NCI-H146 (cell line): Measurements from ENCODE around the gene KRT1.

Experiments used
- DNase-seq: peaks from one replicate; lab custom pipeline; 2025; lab: John Stamatoyannopoulos, UW

KRT1 gene

DNA sequence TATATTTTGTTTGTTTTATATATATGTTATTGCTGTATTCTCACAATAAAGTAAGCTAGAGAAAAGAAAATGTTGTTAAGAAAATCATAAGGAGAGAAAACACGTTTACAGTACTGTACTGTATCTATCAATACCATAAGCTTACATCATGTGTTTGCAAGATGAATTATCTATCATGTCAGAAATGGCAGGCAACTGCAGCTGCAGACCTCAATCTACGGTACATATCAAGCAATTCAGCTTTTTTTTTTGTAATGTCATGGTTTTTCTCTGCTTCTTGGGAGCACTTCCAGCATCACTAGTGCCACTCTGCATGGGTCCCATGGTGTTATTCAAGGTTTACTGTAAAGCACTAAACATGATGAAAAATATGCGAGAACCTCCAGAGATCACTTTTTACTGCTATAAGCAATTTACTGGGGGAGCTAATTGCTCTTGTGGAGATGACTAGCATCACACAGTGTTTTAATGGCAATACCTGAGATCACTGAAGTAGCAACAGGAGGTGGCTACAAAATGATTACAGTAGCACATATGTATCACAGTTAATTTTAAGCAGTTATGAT, 19.2 kb downstream of the KRT1 start:
- no peak for DNase-seq

DNA sequence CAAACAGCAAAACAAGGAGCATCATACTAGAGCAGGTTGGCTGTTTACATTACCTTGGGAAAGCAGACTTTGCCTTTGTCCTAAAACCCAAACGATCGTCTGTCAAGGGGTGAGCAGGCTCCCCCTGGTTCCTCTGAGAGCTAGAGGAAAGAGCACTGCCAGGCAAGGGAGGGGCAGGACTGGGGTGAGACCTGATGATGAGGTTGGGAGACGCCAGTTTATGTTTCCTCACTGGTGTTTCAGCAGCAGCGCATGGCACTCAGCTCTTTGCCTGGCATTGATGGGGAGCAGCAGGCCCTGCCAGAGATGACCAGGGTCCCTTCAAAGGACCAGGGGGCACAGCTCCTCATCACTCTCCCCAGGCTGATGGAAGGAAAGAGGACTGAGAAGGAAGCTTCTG, 20.3 kb downstream of the KRT1 start:
- DNase-seq, result no peak

DNA sequence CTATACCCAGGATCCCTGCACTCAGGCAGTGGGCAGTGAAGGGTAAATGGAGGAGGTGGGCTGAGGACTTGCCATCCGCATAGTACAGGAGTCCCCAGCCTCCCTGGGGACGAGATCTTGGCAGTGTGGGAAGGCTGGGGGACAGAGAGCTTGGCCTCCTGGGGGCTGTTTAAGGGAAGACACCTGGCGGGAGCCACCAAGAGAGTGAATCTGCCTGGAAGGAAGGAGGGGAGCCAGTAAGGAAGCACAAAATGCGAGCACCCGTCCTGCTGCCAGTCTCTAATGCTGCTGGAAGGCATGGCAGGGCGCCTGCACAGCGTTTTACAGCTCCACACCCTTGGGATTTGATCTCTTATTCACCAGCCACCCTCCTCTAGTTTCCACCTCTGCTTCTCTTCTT, 20.8 kb downstream of the KRT1 start:
- DNase-seq, result no peak

DNA sequence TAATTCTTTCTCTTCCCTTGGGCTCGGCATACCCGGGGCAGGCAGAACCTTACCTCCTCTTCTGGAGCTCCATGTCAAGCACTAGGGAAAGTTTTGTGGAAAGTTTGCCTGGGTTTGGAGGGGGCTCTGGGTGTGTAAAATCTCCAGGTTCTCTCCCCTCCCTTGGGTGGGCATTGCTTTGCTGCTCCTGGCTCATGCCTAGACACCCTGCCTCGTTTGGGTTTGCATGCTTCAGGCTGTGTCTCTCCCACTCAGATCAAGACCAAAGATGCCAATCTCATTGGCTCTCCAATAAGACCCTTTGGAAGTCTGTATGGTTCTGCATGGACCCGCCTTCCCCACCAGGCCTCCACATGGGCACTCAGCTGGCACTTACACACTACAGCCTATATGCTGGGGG, 22.0 kb downstream of the KRT1 start:
- no peak for DNase-seq

DNA sequence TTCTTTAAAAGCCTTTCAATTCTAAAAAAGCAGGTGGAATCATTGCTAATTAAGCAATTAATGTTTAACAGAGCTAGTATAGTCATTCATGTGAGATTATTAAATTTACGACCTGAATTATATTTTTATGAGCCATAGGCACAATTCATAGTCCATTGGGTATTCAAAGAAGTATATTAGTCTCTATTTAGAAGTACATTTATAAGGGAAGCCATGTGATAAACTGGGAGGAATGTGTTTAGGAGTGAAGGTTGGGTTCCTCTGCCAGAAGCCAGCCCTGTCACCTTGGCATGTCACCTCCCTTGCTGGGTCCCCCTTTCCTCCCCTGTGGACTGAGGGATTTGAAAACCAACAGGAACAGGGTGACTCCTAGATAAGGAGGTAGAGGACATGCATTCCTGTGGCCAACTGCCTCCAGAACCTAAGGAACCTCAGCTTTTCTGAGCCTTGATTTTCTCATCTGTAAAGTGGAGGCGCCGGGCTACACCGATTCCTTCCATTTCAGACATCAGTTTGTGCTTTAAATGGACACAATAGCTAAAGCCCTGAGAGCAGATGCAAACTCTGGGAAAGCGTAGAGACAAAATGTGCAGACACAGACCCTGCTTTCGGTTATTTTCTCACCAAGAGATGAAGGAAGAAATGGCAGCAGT, 22.8 kb downstream of the KRT1 start:
- DNase-seq, result no peak

DNA sequence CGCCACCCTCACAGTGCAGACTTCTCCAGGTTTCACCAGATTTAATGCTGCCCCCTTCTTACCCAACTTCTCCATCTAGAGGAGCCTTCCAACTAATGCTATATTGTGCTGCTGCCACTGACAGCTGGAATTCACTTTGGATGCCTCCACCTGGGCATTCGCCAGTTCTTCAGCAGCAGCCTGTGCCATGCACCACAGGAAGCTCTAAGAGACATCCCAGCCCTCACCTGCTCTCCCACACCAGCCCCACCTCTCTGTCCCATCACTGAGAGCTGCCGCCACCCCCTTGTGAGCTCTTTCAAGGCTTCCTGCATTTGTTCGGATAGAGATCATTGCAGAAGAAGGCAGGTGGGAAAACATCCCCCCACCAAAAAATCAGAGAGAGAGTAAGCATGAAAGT, 23.6 kb downstream of the KRT1 start:
- DNase-seq, result no peak

DNA sequence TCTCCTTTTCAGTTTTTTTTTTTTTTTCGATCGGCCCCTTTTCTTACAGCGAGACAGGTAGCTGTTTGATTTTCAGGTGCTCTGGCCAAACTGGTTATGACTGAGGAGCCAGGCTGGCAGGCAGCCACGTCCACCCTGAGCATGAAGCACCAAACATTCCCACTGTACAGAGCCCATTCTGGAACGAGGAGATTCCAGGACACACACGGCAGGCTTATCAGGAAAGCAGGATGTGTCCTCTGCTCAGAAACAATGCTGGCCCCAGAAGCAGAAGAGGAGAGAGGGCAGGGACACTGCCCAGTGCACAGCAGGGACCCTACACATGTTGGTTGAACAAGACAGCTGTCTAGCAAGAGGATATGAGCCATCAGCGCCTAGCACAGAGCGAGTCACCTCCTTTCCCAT, 24.5 kb downstream of the KRT1 start:
- DNase-seq, result no peak

DNA sequence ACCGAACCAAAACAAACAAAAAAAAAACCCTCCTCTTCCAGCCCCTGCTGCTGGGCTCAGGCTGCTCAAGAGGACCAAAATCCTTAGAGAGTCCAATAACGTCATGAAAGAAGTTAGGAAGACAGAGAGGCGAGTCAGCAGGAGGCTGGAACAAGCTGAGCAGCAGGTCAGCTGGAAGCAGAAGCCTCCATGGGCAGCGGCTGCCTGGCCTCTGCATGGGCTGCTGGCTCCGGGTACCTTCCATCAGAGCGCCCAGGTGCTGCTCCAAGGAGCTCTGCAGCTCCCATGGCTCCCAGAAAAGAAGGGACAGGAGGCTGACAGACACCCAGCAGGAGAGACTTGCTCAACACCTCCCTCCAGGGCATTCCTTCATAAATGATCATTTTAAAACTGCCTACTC, 25.0 kb downstream of the KRT1 start:
- no peak for DNase-seq

DNA sequence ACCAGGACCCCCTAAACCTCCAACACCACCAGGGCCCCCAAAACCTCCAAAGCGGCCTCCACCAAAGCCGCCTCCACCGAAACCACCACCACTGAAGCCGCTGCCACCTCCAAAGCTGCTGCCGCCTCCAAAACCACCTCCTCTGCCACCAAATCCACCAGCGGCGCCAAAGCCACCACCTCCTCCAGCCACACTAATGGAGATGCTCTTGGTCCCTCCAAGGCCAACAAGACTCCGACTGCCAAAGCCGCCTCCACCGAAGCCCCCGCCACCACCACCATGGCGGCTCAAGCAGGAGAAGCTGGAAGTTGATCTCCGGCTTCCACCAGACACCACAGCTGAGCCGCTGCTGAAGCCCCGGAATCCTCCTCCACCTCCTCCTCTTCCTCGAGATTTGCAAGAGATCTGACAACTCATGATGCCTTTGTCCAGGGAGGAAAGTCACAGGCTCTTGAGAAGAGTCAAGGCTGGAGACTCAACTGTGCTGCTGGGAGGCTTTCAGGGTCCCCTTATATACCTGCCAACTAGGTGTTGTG, 28.4 kb downstream of the KRT1 start, which contains the start of gene KRT2:
Gene KRT2, minus strand, starts transcription at position 486 of the 536 bp plus-strand sequence. Its CDS starts 69 bp downstream, at position 417.
- no peak for DNase-seq

DNA sequence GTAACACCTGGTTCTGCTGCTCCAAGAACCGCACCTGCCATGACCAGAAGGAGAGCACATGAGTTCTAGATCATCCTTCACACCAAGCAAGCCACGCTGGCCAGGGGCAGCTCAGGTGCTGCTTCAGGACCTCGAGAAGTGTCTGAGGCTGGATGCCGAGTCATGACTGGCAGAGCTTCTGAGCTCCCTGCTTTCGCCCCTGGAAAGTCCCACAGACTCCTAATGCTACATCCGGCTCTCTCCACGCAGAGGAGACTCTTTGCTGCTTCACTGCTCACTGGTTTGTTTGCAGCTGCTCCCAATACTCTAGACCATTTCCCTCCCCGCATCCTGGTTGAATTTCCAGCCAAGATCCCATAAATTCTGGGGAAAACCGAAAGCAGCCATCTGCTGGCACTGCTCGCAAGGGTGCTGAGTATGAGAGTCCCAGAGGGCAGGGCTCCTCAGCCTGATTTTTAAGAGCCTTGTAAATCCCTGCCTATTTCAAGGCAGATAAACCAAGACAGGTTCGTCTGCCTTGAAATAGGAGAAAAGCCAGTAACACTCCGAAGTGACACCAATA, 29.6 kb downstream of the KRT1 start:
- no peak for DNase-seq

DNA sequence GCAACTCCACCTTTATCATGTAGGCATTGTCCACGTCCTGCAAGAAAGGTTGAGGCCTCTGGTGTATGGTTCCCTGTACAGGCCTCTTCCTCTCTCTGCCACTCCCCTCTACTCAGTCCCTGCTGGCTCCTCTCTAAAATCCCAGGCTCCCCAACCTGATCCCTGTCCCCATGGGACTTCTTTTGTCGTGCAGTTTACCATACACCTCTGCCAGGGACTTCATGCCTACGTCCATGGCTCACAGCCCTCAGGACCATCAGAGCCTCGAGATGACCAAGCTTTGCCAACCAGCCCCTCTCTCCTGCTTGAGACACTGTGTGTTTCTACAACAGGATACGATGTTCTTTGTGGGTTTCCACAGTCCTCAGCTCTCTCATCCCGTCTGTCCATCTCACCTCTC, 31.1 kb downstream of the KRT1 start:
- DNase-seq, result no peak

DNA sequence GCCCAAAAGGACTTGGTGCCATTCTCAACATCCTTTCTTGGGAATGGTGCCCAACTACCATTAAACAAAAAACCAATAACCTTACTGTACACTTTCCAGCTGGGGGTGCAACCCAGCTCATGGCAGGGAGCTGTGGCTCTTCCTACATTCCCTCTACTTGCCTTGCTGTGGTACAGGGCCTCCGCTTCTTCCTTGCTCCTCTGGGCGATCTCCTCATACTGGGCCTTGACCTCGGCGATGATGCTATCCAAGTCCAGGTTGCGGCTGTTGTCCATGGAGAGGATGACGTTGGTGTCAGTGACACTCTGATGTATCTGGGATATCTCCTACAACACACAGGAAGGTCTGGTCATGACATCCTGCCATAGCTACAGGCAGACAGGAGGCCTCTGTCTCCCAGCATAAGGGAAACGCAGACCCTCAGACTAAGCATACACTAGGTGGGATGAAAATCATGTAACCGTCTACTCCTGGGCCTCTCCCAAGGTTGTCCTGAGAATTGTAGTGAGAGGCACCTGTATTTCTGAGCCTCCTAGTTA, 32.1 kb downstream of the KRT1 start:
- no peak for DNase-seq

DNA sequence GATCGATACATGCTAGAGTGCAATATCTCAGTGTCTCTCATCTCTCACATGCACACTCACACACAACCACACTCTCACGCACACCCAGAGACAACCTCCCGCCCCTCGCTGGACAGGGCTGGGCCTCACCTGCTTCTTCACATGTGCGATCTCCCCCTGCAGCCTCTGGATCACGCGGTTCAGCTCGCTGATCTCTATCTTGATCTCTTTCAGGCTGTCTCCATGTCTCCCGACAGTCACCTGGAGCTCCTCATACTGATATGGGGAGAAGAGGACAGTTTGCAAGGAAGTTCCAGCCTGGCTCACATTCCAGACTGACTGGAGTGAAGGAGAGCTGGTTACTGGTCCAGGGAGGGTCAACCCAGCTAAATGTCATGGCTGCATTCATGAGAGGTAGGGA, 32.6 kb downstream of the KRT1 start:
- DNase-seq, result no peak

DNA sequence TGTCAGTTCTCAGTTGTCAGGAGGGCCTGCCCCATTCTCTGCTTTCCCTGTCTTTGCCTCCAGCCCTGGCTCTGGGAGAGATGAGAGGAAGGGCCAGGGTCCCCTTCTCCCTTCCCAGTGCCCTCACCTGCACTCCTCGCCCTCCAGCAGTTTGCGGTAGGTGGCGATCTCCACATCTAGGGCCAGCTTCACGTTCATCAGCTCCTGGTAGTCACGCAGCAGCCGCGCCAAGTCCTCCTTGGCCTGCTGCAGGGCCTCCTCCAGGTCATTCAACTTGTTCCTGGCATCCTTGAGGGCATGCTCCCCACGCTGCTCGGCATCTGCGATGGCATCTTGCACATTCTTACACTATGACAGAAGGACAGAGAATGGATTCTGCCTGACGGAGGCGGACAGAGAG, 33.6 kb downstream of the KRT1 start:
- DNase-seq, result no peak

DNA sequence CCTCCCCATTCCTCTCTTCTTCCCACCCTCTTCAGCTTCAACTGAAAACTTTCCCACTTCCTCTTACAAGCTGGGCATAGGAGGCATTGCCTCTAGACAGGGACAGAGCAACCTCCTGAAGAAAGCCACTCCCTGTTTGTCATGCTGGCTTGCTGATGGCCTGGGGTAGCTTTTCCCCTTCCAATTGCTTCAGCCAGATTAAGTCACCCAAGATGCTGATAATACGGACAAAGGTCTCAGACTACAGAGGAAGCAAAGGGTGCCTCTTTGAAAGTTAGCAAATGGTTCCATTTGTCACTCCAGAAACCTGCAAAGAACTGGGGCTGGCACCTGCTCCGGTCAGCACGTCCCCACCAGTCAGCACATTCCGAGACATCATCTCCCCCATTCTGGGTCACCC, 34.2 kb downstream of the KRT1 start:
- DNase-seq, result no peak

DNA sequence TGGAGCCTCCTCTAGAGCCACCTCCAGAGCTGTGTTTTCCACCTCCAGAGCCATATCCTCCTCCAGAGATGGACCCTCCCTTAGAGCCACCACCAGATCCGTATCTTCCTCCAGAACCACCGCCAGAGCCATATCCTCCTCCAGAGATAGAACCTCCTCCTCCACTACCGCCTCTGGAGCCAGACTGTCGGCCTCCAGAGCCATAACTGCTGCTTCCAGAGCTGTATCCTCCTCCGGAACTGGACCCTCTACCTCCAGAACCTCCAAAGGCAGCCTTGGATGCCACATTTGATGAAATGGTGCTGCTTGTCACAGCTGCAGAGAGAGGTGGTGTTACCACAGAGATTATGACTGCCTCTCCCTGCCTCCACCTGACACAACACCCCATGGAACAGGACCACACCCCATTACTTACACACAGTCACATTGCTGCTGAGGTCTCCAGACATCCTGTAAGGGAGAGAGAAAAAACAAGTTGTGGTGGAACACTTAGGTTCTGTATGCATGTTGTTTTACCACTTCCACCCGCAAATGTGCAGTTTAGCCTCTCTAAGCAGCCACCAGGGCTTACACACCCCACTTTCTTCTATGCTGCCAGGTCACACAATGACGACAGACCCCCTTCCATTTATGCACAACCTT, 35.0 kb downstream of the KRT1 start:
- DNase-seq, result no peak

DNA sequence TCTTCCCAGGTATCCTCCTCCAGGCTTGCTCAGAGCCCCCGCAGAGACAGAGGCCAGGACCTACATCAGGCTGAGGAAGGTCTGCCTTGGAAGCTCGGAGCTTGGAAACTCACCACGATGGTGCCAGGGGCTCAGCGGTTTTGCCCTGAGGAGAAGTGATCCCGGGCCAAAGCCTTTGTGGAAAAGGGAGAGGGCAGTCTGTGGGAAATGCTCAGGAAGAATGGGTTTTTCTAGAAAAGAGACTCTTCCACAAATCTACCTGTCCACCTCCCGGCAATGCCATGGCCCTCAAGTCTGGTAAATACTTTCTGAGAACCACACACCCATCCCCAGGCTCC, 36.2 kb downstream of the KRT1 start:
- no peak for DNase-seq

DNA sequence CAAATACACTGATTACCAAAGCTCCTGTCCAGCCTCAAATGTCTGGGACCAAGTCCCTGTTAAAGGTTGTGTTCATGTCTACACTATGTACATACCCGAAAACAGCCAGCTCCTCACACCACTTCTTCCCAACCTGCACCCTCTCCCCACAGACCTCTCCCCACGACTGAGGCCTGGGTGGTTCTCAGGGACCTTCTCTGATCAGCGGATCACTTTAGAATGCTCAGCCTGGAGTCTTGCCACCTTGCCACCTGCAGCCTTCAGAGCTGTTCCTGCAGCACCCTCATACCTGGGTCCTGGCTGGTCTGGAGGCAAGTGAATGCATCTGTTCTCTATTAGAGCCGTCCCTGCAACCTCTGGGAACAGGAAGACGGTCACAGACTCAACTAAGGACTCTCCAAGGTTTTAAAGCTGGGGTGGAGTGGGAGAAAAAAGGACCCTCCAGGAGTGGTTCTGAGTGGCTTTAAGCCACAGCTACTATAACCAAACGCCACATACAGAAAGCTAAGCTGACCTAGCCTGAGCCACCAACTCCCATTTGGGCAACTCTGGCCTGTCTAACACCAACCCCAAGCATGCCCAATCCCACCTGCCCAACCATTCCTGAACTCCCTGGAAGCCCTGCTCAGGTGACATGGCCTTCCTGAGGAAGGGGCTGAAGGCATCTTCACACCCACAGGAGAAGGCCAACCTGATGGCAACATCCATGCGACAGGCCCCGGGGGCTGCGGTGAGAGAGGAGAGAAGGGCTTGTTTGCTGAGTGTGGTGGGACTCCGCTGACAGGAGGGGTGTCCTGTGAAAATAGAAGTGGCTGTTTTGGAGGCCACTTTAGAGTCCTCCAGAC, 36.8 kb downstream of the KRT1 start:
- DNase-seq, result no peak

DNA sequence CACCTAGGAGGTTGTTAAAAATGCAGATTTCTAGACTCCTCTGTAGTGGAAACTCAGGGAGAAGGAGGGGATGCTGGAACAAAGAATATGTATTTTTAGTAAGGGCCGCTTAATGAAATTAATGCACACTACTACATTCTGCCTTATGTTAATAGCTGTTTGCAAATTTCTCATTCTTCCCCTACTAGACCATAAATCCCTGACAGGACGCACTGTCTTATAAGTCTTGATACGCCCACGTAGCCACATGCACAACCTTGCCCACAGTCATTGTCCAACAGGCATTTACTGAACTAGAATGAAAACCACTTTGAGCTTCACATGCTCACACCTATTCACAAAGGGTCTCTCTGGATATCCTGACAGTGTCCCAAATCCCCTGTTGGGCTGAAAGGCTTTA, 38.7 kb downstream of the KRT1 start:
- DNase-seq, result no peak

DNA sequence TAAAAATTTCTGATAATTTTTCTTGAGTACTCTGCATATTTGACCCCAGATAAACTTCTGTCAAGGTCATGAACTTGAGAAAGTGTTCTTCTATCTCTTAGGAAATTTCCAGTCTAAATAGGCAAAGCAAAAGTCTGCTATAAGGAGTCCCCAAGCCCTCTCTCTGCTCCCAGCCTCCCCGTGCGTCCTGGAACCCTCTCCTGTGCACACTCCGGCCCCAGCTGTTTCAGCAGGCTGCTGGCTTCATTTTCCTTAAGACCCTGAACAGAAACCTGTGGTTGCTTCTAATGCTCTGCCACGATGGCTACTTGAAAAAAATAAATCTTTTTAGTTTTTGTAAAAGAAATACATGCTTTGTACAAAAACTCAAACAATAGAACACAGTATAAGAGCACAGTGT, 42.9 kb downstream of the KRT1 start:
- no peak for DNase-seq

DNA sequence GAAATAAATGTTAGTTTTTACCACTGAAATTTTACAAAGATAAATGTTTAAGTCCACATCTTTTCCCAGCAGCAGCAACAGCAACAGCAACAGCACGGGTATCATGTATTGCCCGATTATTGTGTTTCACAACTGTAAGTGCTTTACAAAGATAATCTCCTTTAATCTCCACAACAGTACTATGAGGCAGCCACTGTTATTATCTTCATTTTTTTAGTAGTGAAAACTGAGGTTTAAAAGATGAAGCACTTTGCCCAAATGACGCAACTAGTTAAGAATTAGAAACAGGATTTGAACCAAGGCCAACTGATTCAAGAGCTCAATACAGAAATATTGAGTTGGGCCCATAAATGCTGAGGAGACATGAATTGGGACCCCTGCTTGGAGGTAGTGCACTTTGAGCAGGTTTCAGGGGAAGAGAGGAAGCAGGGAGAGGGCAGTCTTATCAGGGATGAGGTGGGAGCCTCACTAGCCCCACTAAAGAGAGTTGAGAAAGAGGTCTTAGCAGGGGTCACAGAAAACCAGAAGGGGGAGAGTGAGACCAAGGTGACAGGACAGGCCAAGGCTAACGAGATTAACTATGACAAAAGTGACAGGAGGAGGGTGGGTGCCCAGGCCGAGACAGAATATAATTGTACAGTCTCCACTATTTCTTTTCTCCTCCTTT, 43.5 kb downstream of the KRT1 start:
- DNase-seq, result no peak

DNA sequence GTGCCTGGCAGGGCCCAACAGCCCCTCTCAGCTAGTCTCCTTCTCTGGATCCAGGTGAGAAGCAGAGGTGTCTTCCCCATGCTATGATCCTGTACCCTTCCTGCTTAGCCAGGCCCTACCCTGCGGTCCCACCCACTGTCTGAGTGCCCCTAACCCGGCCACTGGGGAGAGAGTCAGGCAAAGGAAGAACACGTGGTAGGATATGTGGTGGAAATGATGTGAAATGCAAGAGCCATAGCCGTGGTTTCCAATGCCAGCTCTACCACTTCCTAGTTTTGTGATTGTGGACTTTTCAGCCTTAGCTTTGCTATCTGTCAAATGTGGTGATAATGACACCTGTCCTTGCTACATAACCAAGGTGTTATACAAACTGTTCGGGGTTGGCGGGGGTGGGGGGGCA, 44.0 kb downstream of the KRT1 start:
- no peak for DNase-seq
